HEK293T (cell line): Measurements from ENCODE around the gene DLG2.

Experiments
- FOXA1 ChIP-seq: fragments of 450-650 bp; IDR thresholded peaks from 2 replicates; pipeline ENCODE4 v1.6.1; 2016; ENCODE audit warnings: mild to moderate bottlenecking
- SUZ12 ChIP-seq: fragments of 450-650 bp; IDR thresholded peaks from 2 replicates; pipeline ENCODE4 v1.6.1; 2016; ENCODE audit warnings: mild to moderate bottlenecking
- TARDBP ChIP-seq: fragments of 450-650 bp; IDR thresholded peaks from 2 replicates; pipeline ENCODE4 v1.6.1; 2016

- TF ChIP-seq TARDBP: no peak
- no peak for TF ChIP-seq FOXA1
- no peak for TF ChIP-seq SUZ12
Observed at GRCh38 chr11:83583757-83584366, 2043.3 kb downstream of the DLG2 start.
